AG09319 (cell line): ENCODE results near the gene TSPAN10.

Experiments used
- DNase-seq: peaks from one replicate; pipeline ENCODE4 v3.0.0-alpha.2; 2010; ENCODE audit warnings: low read depth; ENCODE audit errors: extremely low read depth
- CTCF ChIP-seq: IDR thresholded peaks from 2 replicates; pipeline ENCODE4 v1.5.1; 2011; ENCODE audit warnings: low read depth, mild to moderate bottlenecking, inconsistent platforms, low read length, moderate library complexity

The TSPAN10 gene

GRCh38 chr17:81683208-81683583 is 46.2 kb downstream of the TSPAN10 start:
- no peak for DNase-seq
- no peak for TF ChIP-seq CTCF

- peak; percentile 98 for DNase-seq
Measured at GRCh38 chr17:81683584-81684441, 46.8 kb downstream of the TSPAN10 start, which contains the start of the genes ARL16 and HGS. ARL16 (minus strand) TSS chr17:81683797; CDS start chr17:81683753, 44 bp downstream. HGS (plus strand) TSS chr17:81684011; CDS start chr17:81684067, 56 bp downstream.

GRCh38 chr17:81684442-81684911 is 47.5 kb downstream of the TSPAN10 start:
- peak; percentile 34 for DNase-seq
- TF ChIP-seq CTCF = no peak

More at GRCh38 chr17:81683584-81684441, 46.8 kb downstream of the TSPAN10 start, which contains the start of the genes ARL16 and HGS:
- TF ChIP-seq CTCF = no peak

- TF ChIP-seq CTCF = no peak
- DNase-seq = no peak
Measured at GRCh38 chr17:81685108-81685507, 48.1 kb downstream of the TSPAN10 start.

- no peak for DNase-seq
- no peak for TF ChIP-seq CTCF
Measured at GRCh38 chr17:81686614-81687013, 49.6 kb downstream of the TSPAN10 start.

- DNase-seq = no peak
- TF ChIP-seq CTCF = no peak
Measured at GRCh38 chr17:81687770-81688541, 51.0 kb downstream of the TSPAN10 start.
